Heart left ventricle (tissue), 16 donors: ENCODE measurements around the gene LATS1. TPM values are rescaled to one million over a fixed set of nuclear protein-coding genes. Genes with fewer than 3 reads are reported as not detected.

Source experiments
- ATAC-seq, 4 donors: fragments of 200-7000 bp; cut with Tn5 transposase; one replicate each; pipeline ENCODE4 v1.9.1; 2020 to 2022; ENCODE audit warnings: moderate library complexity in 4 of 4, mild to moderate bottlenecking in 3 of 4, moderate number of reproducible peaks in 1 of 4
- DNase-seq, 5 donors: peaks; one replicate each; pipeline ENCODE4 v3.0.0-alpha.2; 2020
- H3K27ac ChIP-seq, 12 donors: fragments of 200-600 bp; sonication (generic) in 4 of 12; one replicate each; pipeline versions ENCODE4 v1.5.0 to v1.8.0; 2016 to 2022; ENCODE audit warnings: mild to moderate bottlenecking in 2 of 12
- H3K27me3 ChIP-seq, 9 donors: fragments of 200-600 bp; sonication (generic) in 2 of 9; one replicate each; pipeline versions ENCODE4 v1.5.1 to v1.8.0; 2016 to 2022; ENCODE audit warnings: mild to moderate bottlenecking in 3 of 9
- H3K36me3 ChIP-seq, 9 donors: fragments of 200-600 bp; sonication (generic) in 2 of 9; one replicate each; pipeline versions ENCODE4 v1.5.0 to v1.8.0; 2018 to 2022; ENCODE audit warnings: mild to moderate bottlenecking in 2 of 9
- H3K4me1 ChIP-seq, 12 donors: fragments of 200-600 bp; sonication (generic) in 4 of 12; one replicate each; pipeline versions ENCODE4 v1.5.0 to v1.8.0; 2016 to 2022; ENCODE audit warnings: mild to moderate bottlenecking in 3 of 12
- H3K4me3 ChIP-seq, 12 donors: fragments of 200-600 bp; sonication (generic) in 4 of 12; one replicate each; pipeline versions ENCODE4 v1.5.0 to v1.8.0; 2017 to 2022; ENCODE audit warnings: mild to moderate bottlenecking in 9 of 12, moderate library complexity in 4 of 12
- H3K9me3 ChIP-seq, 12 donors: fragments of 200-600 bp; sonication (generic) in 4 of 12; one replicate each; pipeline versions ENCODE4 v1.5.0 to v1.8.0; 2016 to 2022; ENCODE audit warnings: mild to moderate bottlenecking in 1 of 12
- CTCF ChIP-seq, 12 donors: fragments of 200-600 bp; sonication (generic) in 4 of 12; IDR thresholded peaks; one replicate each; pipeline versions ENCODE4 v1.5.0 to v1.8.0; 2018 to 2022; ENCODE audit warnings: antibody characterized with exemption in 12 of 12, mild to moderate bottlenecking in 5 of 12
- POLR2A ChIP-seq, 2 donors: fragments of 450-650 bp; IDR thresholded peaks; one replicate each; pipeline ENCODE4 v1.6.1; 2017; ENCODE audit warnings: antibody characterized with exemption in 2 of 2, mild to moderate bottlenecking in 2 of 2, moderate library complexity in 2 of 2
- WGBS, 4 donors: extraction: QIAGEN DNeasy Blood & Tissue Kit in 2 of 4; methylation state at CpG; one replicate each; pipeline versions ENCODE4 v1.1.5 to v1.1.7; 2013 to 2018; 5-methylcytosine and 5-hydroxymethylcytosine counted together
- intact Hi-C, 10 donors: fragments of 100-400 bp; cut with DNase I; formaldehyde crosslinking; loops; one replicate each; pipeline versions ENCODE4 v1.11.1 to v1.14.2; 2022
- polyA plus RNA-seq, 2 donors: library from polyadenylated mRNA; stranded (reverse); fragments of 200-250 nt; gene quantifications; one replicate each; pipeline ENCODE4 v1.2.3, GENCODE V29; 2013
- total RNA-seq, 9 donors: library from RNA; depleted of rRNA in 2 of 9; stranded (reverse); fragments of >200 nt in 2 of 9; fragmentation: NEBNext Ultra II Directional in 3 of 9; extraction: Animal tissue kit (Norgen Biotek cat#: 25700) in 3 of 9; gene quantifications; one replicate each; pipeline versions ENCODE4 v1.1.0 to v1.2.4, GENCODE V29; 2016 to 2023
- donor health status: ischemic (EF 13 %, LVEDD 7.1; RV severe dilation, severe dysfunction).
- donor health status: healthy with polysubstance abuse.
- donor health status: DM: no; HTN: yes; CAD: no.
- donor health status: DM: no; HTN: no; CAD: no.
- donor health status: ischemic (EF 25% LVEDD 6.9; RV normal size, moderate dysfunction).
- donor health status: ischemic (EF 25% LVEDD 5.7; RV mildly dilated, moderate dysfunction).
- donor health status: healthy.
- donor health status: DM: yes; HTN: yes; CAD: no.
- donor health status: ischemic (EF 35%, LVEDD 5.7; RV mildly dilated, moderate dysfunction).
- donor health status: nonischemic (EF 11% LVEDD 7.7; RV severe dilation, severe dysfunction).
- donor health status: DM: yes; HTN: yes; CAD: no.
- donor health status: PGD.
- donor health status: ischemic (EF 29% LVEDD 5.4; RV normal size, mild dysfunction).
- donor health status: nonischemic (EF 23%, LVEDD 6.1; RV moderate dilation, normal function).

LATS1 gene
- total and polyA plus RNA-seq, 11 donors, result 5.3 to 18.5 (median 10.4) TPM

- Histone ChIP-seq H3K36me3 (peaks cover 0 to 47% (median 7%) of the 10 kb centered on the region in 9 donors), H3K4me1 (peaks cover 0 to 15% (median 2%) of the 10 kb centered on the region in 12 donors), H3K9me3 (peaks cover 0 to 16% (median 5%) of the 10 kb centered on the region in 12 donors), H3K27me3 (no peaks in the 10 kb centered on the region), H3K4me3 (no peak overlapping the region), H3K27ac (no peak overlapping the region)
- ATAC-seq (no peak), DNase-seq (no peak)
- WGBS, 4 donors, result 85 to 93% (median 89%) methylated on average over 4 of the region's 4 CpGs
- TF ChIP-seq CTCF (IDR thresholded peaks at IDR 0.05) (no peak), POLR2A (IDR thresholded peaks at IDR 0.05) (no peak)
- intact Hi-C loops, result no loop called here
Measured at GRCh38 chr6:149614337-149614736, 103.6 kb downstream of the LATS1 start.

- no peak for TF ChIP-seq CTCF (IDR thresholded peaks at IDR 0.05)
- no peak for TF ChIP-seq POLR2A (IDR thresholded peaks at IDR 0.05)
- Histone ChIP-seq H3K27me3 (no peaks in the 10 kb centered on the region), H3K36me3 (peaks cover 0 to 36% (median 8%) of the 10 kb centered on the region in 9 donors), H3K4me3 (no peak overlapping the region), H3K4me1 (no peaks in the 10 kb centered on the region), H3K27ac (no peak overlapping the region), H3K9me3 (peaks cover 0 to 8% (median 4%) of the 10 kb centered on the region in 12 donors)
- WGBS, 4 donors, result 90 to 94% (median 91%) methylated on average over 7 of the region's 7 CpGs
- intact Hi-C loops, result no loop called here
- no peak for ATAC-seq
- no peak for DNase-seq
Measured at GRCh38 chr6:149608381-149608982, 109.4 kb downstream of the LATS1 start.

Other genes with a start within 250 kb of the LATS1 start
- 1 to 10 TPM in 2 of 9 donors, under 1 TPM in 7; 0.14 to 3.0 (median 0.47) TPM for gene ZC3H12D, start 233.1 kb downstream of the LATS1 start, total RNA-seq
- under 1 TPM; 0.19 to 0.23 TPM for gene ZC3H12D, start 233.1 kb downstream of the LATS1 start, polyA plus RNA-seq
- 10 to 100 TPM; 10.9 to 22.9 (median 16.9) TPM for gene PPIL4, start 172.1 kb downstream of the LATS1 start, total RNA-seq
- gene PPIL4, start 172.1 kb downstream of the LATS1 start, polyA plus RNA-seq, result 10 to 100 TPM; 11.8 to 14.3 TPM
- 10 to 100 TPM; 42.4 to 60.5 (median 52.7) TPM for gene GINM1, start 151.7 kb downstream of the LATS1 start, total RNA-seq
- 10 to 100 TPM; 25.3 to 48.5 TPM for gene GINM1, start 151.7 kb downstream of the LATS1 start, polyA plus RNA-seq
- 10 to 100 TPM in 7 of 9 donors, 1 to 10 TPM in 2; 9.6 to 19.3 (median 12.6) TPM for gene KATNA1, start 69.4 kb downstream of the LATS1 start, total RNA-seq
- 10 to 100 TPM in 1 of 2 donors, 1 to 10 TPM in 1; 5.6 to 14.7 TPM for gene KATNA1, start 69.4 kb downstream of the LATS1 start, polyA plus RNA-seq
- 10 to 100 TPM; 14.5 to 32.9 (median 27.2) TPM for gene NUP43, start 28.4 kb upstream of the LATS1 start, total RNA-seq
- 10 to 100 TPM; 12.2 to 17.4 TPM for gene NUP43, start 28.4 kb upstream of the LATS1 start, polyA plus RNA-seq
- gene PCMT1, start 31.6 kb upstream of the LATS1 start, total RNA-seq, result 100 to 1,000 TPM; 128 to 186 (median 164) TPM
- 100 to 1,000 TPM in 1 of 2 donors, 10 to 100 TPM in 1; 72.2 to 243 TPM for gene PCMT1, start 31.6 kb upstream of the LATS1 start, polyA plus RNA-seq
- 10 to 100 TPM; 10.2 to 23.8 (median 13.2) TPM for gene LRP11, start 146.3 kb upstream of the LATS1 start, total RNA-seq
- gene LRP11, start 146.3 kb upstream of the LATS1 start, polyA plus RNA-seq, result 1 to 10 TPM; 5.0 to 8.1 TPM
- 1 to 10 TPM in 1 of 9 donors, under 1 TPM in 3, not detected in 5; 0.12 to 5.0 (median 0.50) TPM for gene RAET1E, start 180.0 kb upstream of the LATS1 start, total RNA-seq
- gene RAET1E, start 180.0 kb upstream of the LATS1 start, polyA plus RNA-seq, result under 1 TPM in 1 of 2 donors, not detected in 1; 0.46 TPM
- gene RAET1G, start 205.0 kb upstream of the LATS1 start, total RNA-seq, result 1 to 10 TPM in 1 of 9 donors, under 1 TPM in 1, not detected in 7; 0.25 to 1.9 TPM
- under 1 TPM in 1 of 2 donors, not detected in 1; 0.22 TPM for gene RAET1G, start 205.0 kb upstream of the LATS1 start, polyA plus RNA-seq
- 1 to 10 TPM in 3 of 9 donors, under 1 TPM in 6; 0.27 to 2.3 (median 0.85) TPM for gene ULBP2, start 223.9 kb upstream of the LATS1 start, total RNA-seq
- gene ULBP2, start 223.9 kb upstream of the LATS1 start, polyA plus RNA-seq, result 1 to 10 TPM in 1 of 2 donors, under 1 TPM in 1; 0.34 to 3.7 TPM
- gene ULBP1, start 245.8 kb upstream of the LATS1 start, total RNA-seq, result under 1 TPM; 0.10 to 0.52 (median 0.25) TPM
- under 1 TPM; 0.11 to 0.33 TPM for gene ULBP1, start 245.8 kb upstream of the LATS1 start, polyA plus RNA-seq